ENCODE data around the gene DTD2.

Gene DTD2

GRCh38 chr14:31405106-31405505 is 52.2 kb downstream of the DTD2 start:
- no peak overlapping the region for H3K27ac ChIP-seq (ENCODE audit: extremely low read depth, low read depth, low read length)
- H3K9me3 ChIP-seq (ENCODE audit: control insufficient read depth, insufficient read depth, low read depth, low read length) = no peaks in the 10 kb centered on the region
- H3K4me3 ChIP-seq (ENCODE audit: low read depth, low read length) = no peak overlapping the region
- CTCF ChIA-PET = no interaction called here
- H3K36me3 ChIP-seq (ENCODE audit: control insufficient read depth in 2 of 2, insufficient read depth in 1 of 2, low read length in 2 of 2) = peaks cover 4 to 14% of the 10 kb centered on the region in 2 experiments; a peak in 2 of 3 replicates
- no peak for TF ChIP-seq ZNF148 (tag by site-specific recombination; IDR thresholded peaks at IDR 0.05; ENCODE audit: borderline replicate concordance)
- no peak for TF ChIP-seq ZNF555 (tag by site-specific recombination; conservative IDR thresholded peaks at IDR 0.05)
- TF ChIP-seq ZNF426 (tag by site-specific recombination; IDR thresholded peaks at IDR 0.05) = no peak
- TF ChIP-seq ZNF707 (tag by site-specific recombination; IDR thresholded peaks at IDR 0.05) = no peak
- no peak for TF ChIP-seq ZNF175 (tag by site-specific recombination; IDR thresholded peaks at IDR 0.05)
- no peak for TF ChIP-seq PRDM6 (tag by site-specific recombination; IDR thresholded peaks at IDR 0.05)
- TF ChIP-seq ZNF639 (tag by site-specific recombination; IDR thresholded peaks at IDR 0.05) = no peak
- no peak for TF ChIP-seq KLF1 (tag by site-specific recombination; IDR thresholded peaks at IDR 0.05)
- TF ChIP-seq ZNF18 (tag by site-specific recombination; IDR thresholded peaks at IDR 0.05) = no peak
- POLR2A ChIA-PET = interaction anchor here (2.5 kb wide), 1 partner anchor 15 kb away, joined by 15 read pairs; the partner anchor contains the start of gene HEATR5A
- peaks cover 10% of the 10 kb centered on the region for H3K4me1 ChIP-seq (ENCODE audit: control insufficient read depth, insufficient read depth, low read length)

GRCh38 chr14:31403707-31404106 is 53.6 kb downstream of the DTD2 start:
- TF ChIP-seq ZNF792 (tag by site-specific recombination; IDR thresholded peaks at IDR 0.05) (no peak), ZNF19 (tag by site-specific recombination; IDR thresholded peaks at IDR 0.05; ENCODE audit: low read depth) (no peak), ZBTB26 (tag by site-specific recombination; optimal IDR thresholded peaks at IDR 0.05) (no peak), ZNF274 (IDR thresholded peaks at IDR 0.05; ENCODE audit: low read length) (no peak), ZNF274 (tag by site-specific recombination; IDR thresholded peaks at IDR 0.05; ENCODE audit: borderline replicate concordance) (no peak), BCL6B (tag by site-specific recombination; IDR thresholded peaks at IDR 0.05) (no peak), REST (tag by site-specific recombination; IDR thresholded peaks at IDR 0.05) (no peak)
- POLR2A ChIA-PET = no interaction called here
- H3K4me3 ChIP-seq (ENCODE audit: low read depth, low read length) = no peak overlapping the region
- peaks cover 10% of the 10 kb centered on the region for H3K4me1 ChIP-seq (ENCODE audit: control insufficient read depth, insufficient read depth, low read length)
- H3K27ac ChIP-seq (ENCODE audit: extremely low read depth, low read depth, low read length) = no peak overlapping the region
- CTCF ChIA-PET = interaction anchor here (0.6 kb wide), 1 partner anchor 1000 kb away, joined by 3 read pairs; no protein-coding TSS in a partner anchor
- no peaks in the 10 kb centered on the region for H3K9me3 ChIP-seq (ENCODE audit: control insufficient read depth, insufficient read depth, low read depth, low read length)
- H3K36me3 ChIP-seq (ENCODE audit: control insufficient read depth in 2 of 2, insufficient read depth in 1 of 2, low read length in 2 of 2) = peaks cover 15 to 23% of the 10 kb centered on the region in 2 experiments; a peak in 2 of 3 replicates
